ENCODE measurements around the gene NFIB. TPM values are rescaled to one million over a fixed set of nuclear protein-coding genes. Genes with fewer than 3 reads are reported as not detected.

The NFIB gene
- total RNA-seq, 2 donors from 2014 or later = 53.0 to 54.0 TPM

- no peak overlapping the region for H3K9ac ChIP-seq (ENCODE audit: low read depth in 2 of 2, low read length in 2 of 2)
- H3K9me3 ChIP-seq = no peaks in the 10 kb centered on the region
- H3K27ac ChIP-seq = no peak overlapping the region
- no peak overlapping the region for H3K4me3 ChIP-seq
- intact Hi-C loops (cut with DNase I) = no loop called here
- no peak for DNase-seq
- no peaks in the 10 kb centered on the region for H3K36me3 ChIP-seq
- H3K27me3 ChIP-seq = no peaks in the 10 kb centered on the region
- TF ChIP-seq, protein P1, sequence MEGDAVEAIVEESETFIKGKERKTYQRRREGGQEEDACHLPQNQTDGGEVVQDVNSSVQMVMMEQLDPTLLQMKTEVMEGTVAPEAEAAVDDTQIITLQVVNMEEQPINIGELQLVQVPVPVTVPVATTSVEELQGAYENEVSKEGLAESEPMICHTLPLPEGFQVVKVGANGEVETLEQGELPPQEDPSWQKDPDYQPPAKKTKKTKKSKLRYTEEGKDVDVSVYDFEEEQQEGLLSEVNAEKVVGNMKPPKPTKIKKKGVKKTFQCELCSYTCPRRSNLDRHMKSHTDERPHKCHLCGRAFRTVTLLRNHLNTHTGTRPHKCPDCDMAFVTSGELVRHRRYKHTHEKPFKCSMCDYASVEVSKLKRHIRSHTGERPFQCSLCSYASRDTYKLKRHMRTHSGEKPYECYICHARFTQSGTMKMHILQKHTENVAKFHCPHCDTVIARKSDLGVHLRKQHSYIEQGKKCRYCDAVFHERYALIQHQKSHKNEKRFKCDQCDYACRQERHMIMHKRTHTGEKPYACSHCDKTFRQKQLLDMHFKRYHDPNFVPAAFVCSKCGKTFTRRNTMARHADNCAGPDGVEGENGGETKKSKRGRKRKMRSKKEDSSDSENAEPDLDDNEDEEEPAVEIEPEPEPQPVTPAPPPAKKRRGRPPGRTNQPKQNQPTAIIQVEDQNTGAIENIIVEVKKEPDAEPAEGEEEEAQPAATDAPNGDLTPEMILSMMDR (IDR thresholded peaks at IDR 0.05) = no peak
- H3K4me1 ChIP-seq = no peaks in the 10 kb centered on the region
Observed at GRCh38 chr9:14079440-14079839, 234.5 kb downstream of the NFIB start.

GRCh38 chr9:14077672-14078071, 236.3 kb downstream of the NFIB start:
- H3K27ac ChIP-seq = no peak overlapping the region
- TF ChIP-seq, protein P1 (IDR thresholded peaks at IDR 0.05) = no peak
- no peaks in the 10 kb centered on the region for H3K4me1 ChIP-seq
- no peak overlapping the region for H3K9ac ChIP-seq (ENCODE audit: low read depth in 2 of 2, low read length in 2 of 2)
- H3K4me3 ChIP-seq = no peak overlapping the region
- H3K9me3 ChIP-seq = no peaks in the 10 kb centered on the region
- intact Hi-C loops (cut with DNase I) = no loop called here
- H3K36me3 ChIP-seq = no peaks in the 10 kb centered on the region
- H3K27me3 ChIP-seq = no peaks in the 10 kb centered on the region
- DNase-seq = no peak

DNA sequence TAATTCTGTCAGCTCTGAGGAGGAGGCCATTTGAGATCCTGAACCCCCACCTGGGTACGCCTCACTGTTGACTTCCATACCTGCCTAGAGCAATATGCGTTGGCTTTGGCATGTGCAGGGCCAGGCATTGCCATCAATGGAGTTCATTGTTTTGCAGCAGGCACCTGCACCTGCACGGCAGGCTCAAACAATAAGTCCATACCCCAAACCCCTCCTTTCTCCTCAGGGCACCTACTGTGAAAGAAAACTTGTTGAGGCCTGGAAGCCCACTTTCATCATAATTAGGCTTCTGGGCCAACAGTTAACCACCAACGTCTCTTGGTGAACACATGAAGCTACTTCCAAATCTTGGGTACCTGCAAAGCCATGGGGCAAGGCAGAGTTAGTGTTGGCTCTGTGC, 238.7 kb downstream of the NFIB start:
- H3K4me3 ChIP-seq = no peak overlapping the region
- TF ChIP-seq, protein P1 (IDR thresholded peaks at IDR 0.05) = no peak
- H3K4me1 ChIP-seq = no peaks in the 10 kb centered on the region
- intact Hi-C loops (cut with DNase I) = no loop called here
- no peaks in the 10 kb centered on the region for H3K9me3 ChIP-seq
- no peaks in the 10 kb centered on the region for H3K27me3 ChIP-seq
- no peak overlapping the region for H3K27ac ChIP-seq
- H3K9ac ChIP-seq (ENCODE audit: low read depth in 2 of 2, low read length in 2 of 2) = no peak overlapping the region
- no peak for DNase-seq
- no peaks in the 10 kb centered on the region for H3K36me3 ChIP-seq

DNA sequence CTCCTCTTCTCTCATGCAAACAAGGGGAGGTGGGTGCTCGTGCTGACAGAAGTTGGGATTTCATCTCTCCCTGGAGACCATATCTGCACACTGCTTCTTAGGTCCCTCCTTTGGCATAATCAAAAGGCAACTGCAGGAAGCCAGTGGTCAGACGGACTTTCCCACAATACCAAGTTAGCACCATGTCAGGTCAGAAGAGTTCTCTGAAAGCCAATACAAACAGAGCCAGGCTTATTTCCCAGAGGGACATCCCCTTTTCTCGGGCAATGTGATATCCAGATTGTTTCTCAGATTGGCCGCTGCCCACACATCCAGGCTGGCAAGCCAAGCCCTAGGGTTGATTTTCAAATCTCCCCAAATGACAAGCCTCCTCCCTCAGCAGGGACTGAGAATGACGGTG, 241.1 kb downstream of the NFIB start:
- Histone ChIP-seq H3K4me1 (no peaks in the 10 kb centered on the region), H3K27ac (no peak overlapping the region), H3K4me3 (no peak overlapping the region), H3K36me3 (no peaks in the 10 kb centered on the region), H3K9me3 (no peaks in the 10 kb centered on the region), H3K9ac (ENCODE audit: low read depth in 2 of 2, low read length in 2 of 2) (no peak overlapping the region), H3K27me3 (no peaks in the 10 kb centered on the region)
- TF ChIP-seq, protein P1 (IDR thresholded peaks at IDR 0.05) = no peak
- intact Hi-C loops (cut with DNase I) = no loop called here
- no peak for DNase-seq

GRCh38 chr9:14071484-14071883, 242.5 kb downstream of the NFIB start:
- intact Hi-C loops (cut with DNase I) = no loop called here
- DNase-seq = no peak
- no peak overlapping the region for H3K27ac ChIP-seq
- no peaks in the 10 kb centered on the region for H3K36me3 ChIP-seq
- no peaks in the 10 kb centered on the region for H3K27me3 ChIP-seq
- H3K4me3 ChIP-seq = no peak overlapping the region
- H3K9ac ChIP-seq (ENCODE audit: low read depth in 2 of 2, low read length in 2 of 2) = no peak overlapping the region
- H3K9me3 ChIP-seq = no peaks in the 10 kb centered on the region
- H3K4me1 ChIP-seq = no peaks in the 10 kb centered on the region
- TF ChIP-seq, protein P1 (IDR thresholded peaks at IDR 0.05) = no peak

- H3K27me3 ChIP-seq = no peaks in the 10 kb centered on the region
- H3K27ac ChIP-seq = no peak overlapping the region
- no peaks in the 10 kb centered on the region for H3K9me3 ChIP-seq
- intact Hi-C loops (cut with DNase I) = no loop called here
- no peak overlapping the region for H3K4me3 ChIP-seq
- H3K9ac ChIP-seq (ENCODE audit: low read depth in 2 of 2, low read length in 2 of 2) = no peak overlapping the region
- TF ChIP-seq, protein P1 (IDR thresholded peaks at IDR 0.05) = no peak
- no peaks in the 10 kb centered on the region for H3K4me1 ChIP-seq
- no peak for DNase-seq
- no peaks in the 10 kb centered on the region for H3K36me3 ChIP-seq
Observed at GRCh38 chr9:14068690-14069089, 245.3 kb downstream of the NFIB start.

Data from colonic mucosa (tissue), 4 donors.